NCI-H2081 (cell line): ENCODE measurements around the gene CLSTN1.
"Not testable (repeated sequence)": the region's sequence is repeated elsewhere in the genome, so short reads cannot be mapped to it uniquely, and the experiment has no call there.

ENCODE experiments used
- DNase-seq, 2 experiments: peaks; one replicate each; lab custom pipeline; 2025; lab: John Stamatoyannopoulos, UW

The CLSTN1 gene

GRCh38 chr1:9714257-9714718 lies 109.5 kb downstream of the CLSTN1 start:
- DNase-seq = no peak

DNA sequence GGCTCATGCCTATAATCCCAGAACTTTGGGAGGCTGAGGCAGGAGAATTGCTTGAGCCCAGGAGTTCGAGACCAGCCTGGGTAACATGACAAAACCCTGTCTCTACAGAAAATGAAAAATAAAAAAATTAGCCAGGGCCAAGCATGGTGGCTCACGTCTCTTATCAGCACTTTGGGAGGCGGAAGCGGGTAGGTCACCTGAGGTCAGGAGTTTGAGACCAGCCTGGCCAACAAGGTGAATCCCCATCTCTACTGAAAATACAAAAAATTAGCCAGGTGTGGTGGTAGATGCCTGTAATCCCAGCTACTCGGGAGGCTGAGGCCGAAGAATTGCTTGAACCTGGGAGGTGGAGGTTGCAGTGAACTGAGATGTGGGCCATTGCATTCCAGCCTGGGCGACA lies 111.0 kb downstream of the CLSTN1 start:
- not testable (repeated sequence) for DNase-seq

GRCh38 chr1:9711466-9712020 lies 112.2 kb downstream of the CLSTN1 start:
- DNase-seq = no peak

- no peak for DNase-seq
Measured at GRCh38 chr1:9710037-9710436, 113.7 kb downstream of the CLSTN1 start.

DNA sequence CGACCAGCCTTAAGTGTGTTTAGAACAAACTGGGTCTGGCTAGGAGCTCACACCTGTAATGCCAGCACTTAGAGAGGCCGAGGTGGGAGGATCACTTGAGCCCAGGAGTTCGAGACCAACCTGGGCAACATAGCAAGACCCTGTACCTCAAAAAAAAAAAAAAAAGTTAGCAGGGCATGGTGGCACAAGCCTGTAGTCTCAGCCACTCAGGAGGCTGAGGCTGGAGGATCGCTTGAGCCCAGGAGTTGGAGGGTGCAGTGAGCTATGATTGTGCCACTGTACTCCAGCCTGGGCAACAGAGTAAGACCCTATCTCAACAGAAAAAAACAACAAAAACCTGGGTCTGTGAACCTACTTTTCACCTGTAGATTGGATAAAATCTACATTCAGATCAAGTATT lies 117.6 kb downstream of the CLSTN1 start:
- no peak for DNase-seq

GRCh38 chr1:9705337-9706093 lies 118.2 kb downstream of the CLSTN1 start:
- DNase-seq = no peak

DNA sequence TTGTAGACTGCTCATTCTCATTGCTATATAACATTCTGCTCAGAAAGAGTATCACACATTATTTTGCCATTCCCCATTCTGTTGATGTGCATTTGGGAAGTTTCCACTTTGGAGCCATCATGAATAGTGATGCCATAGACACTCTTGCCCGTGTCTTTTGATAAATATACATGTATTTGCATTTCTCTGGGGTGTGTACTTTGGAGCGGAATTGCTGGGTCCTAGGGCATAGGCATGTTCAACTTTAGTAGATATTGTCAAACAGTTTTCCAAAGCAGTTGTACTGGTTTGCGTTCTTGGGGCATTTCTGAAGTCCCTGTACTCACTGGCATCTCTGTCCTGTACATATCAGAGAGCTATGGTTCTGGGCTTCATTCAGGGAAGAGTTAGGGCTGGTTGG lies 120.1 kb downstream of the CLSTN1 start:
- DNase-seq = no peak

- no peak for DNase-seq
Measured at GRCh38 chr1:9703165-9703509, 120.6 kb downstream of the CLSTN1 start.

- no peak for DNase-seq
Measured at GRCh38 chr1:9701665-9702064, 122.1 kb downstream of the CLSTN1 start.

DNA sequence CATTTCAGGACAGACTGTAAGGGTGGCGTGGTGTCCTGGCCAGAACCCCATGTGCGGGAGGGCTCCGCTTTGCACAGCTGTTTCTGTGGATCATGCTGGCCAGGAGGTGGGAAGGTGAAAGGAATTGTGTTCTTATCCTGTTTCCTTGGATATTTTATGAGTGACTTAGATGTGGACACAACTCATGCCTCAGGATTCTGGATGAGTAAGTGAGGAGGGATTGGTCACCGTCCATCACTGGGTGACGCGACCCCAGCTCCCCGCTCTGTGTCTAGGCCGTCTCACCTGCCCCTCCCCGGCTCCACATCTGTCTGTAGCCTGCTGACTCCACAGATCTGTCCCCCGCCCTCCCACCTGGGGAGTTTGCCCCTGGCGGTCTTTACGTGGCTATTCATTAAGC lies 123.4 kb downstream of the CLSTN1 start:
- no peak for DNase-seq

DNA sequence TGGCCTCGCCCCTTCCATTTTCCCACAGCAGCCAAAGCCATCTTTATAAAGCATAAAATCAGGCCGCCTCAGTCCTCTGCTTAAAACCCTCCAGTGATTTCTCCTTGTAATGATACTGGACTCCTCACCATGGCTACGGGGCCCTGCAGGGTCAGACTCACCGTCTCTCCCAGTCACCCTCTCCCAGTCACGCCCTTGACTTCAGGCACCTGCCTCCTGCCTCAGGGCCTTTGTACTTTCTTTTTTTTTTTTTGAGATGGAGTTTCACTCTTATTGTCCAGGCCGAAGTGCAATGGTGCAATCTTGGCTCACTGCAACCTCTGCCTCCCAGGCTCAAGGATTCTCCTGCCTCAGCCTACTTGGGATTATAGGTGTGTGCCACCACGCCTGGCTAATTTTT lies 124.4 kb downstream of the CLSTN1 start:
- no peak for DNase-seq

- no peak for DNase-seq
Measured at GRCh38 chr1:9696793-9697192, 127.0 kb downstream of the CLSTN1 start.

- no peak for DNase-seq
Measured at GRCh38 chr1:9691691-9692090, 132.1 kb downstream of the CLSTN1 start.

GRCh38 chr1:9691108-9691445 lies 132.7 kb downstream of the CLSTN1 start:
- no peak for DNase-seq

GRCh38 chr1:9690440-9691107 lies 133.2 kb downstream of the CLSTN1 start:
- DNase-seq = no peak

DNA sequence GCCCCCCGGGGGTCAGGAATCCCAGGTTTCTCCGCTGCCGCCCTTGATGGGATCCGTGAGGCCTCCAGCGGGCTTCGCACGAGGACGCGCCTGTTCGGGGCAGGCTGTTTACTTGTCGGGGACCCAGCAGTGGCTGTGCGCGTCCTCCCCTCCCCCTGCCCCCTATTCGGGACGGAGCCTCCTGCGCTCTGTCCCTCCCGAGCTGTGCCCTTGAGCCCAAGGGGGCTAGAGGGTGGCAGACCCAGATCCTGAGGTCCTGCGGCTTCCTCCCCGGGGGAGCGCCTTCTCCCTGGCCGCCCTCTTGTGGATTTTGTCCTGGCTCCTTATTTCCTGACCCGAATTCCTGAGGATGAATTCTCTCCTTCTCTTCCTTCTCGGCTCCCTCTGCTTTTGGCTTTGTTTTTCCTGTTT lies 133.8 kb downstream of the CLSTN1 start:
- DNase-seq = no peak

DNA sequence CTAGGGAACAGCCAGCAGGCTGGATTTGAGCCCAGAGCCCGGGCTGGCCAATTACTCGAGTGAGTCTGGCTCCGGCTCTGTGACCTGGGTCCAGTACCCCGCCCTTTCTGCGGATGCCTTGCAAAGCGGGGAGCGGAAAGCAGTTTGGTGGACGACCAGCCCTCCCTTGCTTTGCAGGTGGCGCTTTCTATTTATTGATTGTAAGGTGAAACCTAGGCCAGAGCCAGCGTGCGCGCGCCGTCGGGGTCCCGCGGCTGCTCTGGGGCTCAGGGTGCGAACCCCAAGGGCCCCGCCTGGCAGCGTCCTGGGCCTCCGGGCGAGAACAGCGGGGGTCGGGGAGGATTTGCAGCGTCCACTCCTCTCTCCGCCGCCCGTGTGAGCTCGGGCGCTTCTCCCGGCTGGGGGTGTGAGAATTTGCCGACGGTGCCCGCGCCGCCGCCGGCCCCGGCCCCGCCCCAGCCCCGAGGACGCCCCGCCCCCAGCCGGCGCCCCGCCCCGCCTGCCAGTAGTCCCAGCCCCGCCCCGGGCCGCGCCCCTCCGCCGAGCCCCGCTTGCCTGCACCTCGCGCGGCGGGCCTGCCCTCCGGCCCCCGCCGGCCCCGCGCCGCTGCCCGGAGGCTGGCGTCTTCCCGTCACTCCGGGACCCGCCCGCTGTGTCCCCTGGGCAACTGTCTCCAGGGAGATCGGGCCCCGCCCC lies 134.6 kb downstream of the CLSTN1 start:
- peak; percentile 65 to 70 for DNase-seq

- no peak for DNase-seq
Measured at GRCh38 chr1:9688599-9688998, 135.2 kb downstream of the CLSTN1 start.

- DNase-seq = peak in 1 of 2 experiments; percentile 31
Measured at GRCh38 chr1:9687874-9688582, 135.7 kb downstream of the CLSTN1 start.

GRCh38 chr1:9687120-9687873 lies 136.5 kb downstream of the CLSTN1 start:
- peak; percentile 63 to 73 for DNase-seq

GRCh38 chr1:9684801-9685200 lies 139.0 kb downstream of the CLSTN1 start:
- DNase-seq = no peak
